Measurements from ENCODE around the gene ROS1.
"Not testable (repeated sequence)": the region's sequence is repeated elsewhere in the genome, so short reads cannot be mapped to it uniquely, and the experiment has no call there.

Gene ROS1

DNA sequence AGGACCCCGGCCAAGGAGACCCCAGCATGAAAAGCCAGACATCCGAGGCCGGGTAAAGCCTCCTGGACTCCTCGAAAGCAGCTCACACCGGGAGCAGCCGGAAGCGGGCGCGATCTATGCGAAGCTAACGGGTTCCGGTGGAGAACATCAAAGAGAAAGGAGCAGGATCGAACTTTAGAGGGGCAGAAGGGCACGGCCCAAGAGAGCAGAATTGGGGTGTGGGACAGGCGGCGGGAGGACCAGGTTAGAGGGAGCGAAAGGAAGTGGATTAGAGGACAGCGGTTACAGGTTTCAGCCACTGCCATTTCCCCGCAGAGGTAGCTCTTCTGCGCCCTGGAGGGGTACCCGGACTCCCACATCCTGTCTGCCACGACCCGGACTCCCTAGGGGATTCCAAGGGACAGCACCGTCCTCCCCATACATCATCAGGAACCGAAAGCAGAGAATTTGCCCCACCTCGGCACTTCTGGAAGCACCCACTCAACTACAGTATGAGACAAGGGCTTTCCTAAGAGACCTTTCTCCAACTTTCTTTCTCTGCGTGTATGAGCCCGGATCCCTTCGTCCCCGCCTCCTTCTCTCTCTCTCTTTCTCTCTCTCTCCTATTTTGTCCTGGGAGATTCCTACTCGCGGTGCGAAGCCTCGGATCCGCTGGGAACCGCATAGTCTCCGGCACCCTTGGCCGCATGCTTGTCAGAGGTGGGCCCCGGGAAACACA, 160.9 kb downstream of the ROS1 start:
- no peak for DNase-seq

DNA sequence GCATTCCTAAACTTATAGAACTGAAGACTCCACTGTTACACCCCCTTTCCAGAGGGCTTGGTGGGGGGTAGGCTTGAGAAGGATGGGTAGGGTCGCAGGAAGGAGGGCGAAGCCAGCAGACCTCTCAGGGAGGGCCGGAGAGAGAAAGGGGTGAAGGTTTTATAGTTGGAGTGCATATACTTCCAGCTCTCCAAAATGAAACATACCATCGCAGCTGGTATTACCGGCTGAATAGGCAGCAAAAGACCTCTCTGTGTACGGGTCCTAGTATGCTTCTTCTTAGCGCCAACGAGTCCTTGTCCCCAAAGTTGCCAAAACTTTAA, 161.4 kb downstream of the ROS1 start:
- DNase-seq, result no peak

DNA sequence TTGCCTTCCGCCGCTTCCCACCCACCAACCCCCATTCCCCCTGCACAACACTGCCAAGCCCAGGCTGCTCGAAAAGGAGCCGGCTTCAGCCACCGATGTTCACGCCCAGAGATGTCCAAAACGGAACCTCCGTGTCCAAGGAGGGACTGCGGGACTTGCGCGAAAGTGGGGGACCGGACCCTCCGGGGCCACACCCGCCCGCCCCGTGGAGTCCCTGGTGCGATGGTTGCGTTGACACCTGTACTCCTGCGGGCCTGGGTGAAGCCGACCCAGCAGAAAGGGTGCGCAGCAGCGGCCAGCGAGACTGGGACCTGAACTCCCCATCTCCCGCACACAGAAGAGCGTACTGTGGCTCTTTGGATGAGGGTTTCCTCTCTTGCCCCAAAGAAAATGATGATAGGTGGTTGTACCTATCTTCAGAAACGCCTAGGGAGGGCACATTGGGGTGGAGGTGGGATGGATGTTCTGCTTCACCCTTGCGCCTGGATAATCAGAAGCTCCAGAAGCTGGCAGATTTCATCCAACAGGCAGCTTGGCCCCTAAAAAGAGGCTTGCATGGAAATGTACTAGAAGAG, 162.3 kb downstream of the ROS1 start:
- no peak for DNase-seq

DNA sequence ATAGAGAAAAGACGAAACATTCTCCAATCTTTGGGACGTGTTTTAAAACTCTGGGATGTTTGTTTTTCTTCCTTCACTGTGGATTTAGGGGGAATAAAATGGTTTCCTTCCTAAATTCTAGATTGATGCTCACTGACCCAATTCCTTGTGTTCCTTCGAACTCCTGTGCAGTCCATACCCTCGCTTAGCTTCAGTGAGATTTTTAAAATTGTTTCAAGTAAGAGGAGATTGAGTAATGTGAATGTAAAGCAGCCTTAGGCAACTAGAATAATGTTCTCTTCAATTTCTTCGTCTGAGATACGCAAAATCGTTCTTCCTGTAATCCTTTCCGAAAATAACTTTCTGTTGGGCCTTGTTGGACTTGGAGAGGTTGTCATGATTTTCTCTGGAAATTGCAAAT, 162.9 kb downstream of the ROS1 start:
- no peak for DNase-seq

DNA sequence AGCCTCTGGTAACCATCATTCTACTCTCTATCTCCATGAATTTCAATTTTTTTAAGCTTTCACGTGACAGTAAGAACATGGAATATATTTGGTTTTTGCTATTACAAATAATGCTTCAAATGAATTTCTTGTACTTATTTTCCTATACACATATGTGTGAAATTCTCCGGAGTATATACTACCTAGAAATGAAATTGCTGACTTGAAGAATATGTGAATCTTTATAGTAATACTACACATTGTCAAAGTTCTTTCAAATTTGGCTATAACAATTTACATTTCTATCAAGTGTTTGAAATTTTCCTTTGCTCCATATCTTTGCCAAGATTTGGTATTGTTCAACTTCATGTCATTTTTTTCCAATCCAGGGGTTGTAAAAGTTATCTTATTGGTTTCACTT, 172.0 kb downstream of the ROS1 start:
- no peak for DNase-seq

DNA sequence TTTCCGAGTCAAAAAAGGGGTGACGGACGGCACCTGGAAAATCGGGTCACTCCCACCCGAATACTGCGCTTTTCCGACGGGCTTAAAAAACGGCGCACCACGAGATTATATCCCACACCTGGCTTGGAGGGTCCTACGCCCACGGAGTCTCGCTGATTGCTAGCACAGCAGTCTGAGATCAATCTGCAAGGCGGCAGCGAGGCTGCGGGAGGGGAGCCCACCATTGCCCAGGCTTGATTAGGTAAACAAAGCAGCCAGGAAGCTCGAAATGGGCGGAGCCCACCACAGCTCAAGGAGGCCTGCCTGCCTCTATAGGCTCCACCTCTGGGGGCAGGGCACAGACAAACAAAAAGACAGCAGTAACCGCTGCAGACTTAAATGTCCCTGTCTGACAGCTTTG, 180.8 kb downstream of the ROS1 start:
- not testable (repeated sequence) for DNase-seq

DNA sequence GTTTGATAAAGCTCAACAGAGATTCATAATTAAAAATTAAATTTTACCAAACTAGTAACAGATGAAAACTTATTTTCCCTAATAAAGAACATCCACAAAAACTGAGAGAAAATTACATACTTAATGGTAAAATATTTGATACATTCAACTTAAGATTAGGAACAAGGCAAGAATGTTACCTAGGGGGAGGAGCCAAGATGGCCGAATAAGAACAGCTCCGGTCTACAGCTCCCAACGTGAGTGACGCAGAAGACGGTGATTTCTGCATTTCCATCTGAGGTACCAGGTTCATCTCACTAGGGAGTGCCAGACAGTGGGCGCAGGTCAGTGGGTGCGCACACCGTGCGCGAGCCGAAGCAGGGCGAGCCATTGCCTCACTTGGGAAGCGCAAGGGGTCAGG, 181.2 kb downstream of the ROS1 start:
- DNase-seq, result not testable (repeated sequence)
